ENCODE measurements around the gene COMT.

The COMT gene

GRCh38 chr22:19958083-19959042, 16.8 kb downstream of the COMT start:
- no peak for DNase-seq

GRCh38 chr22:19959043-19959586, 17.5 kb downstream of the COMT start:
- DNase-seq: no peak

GRCh38 chr22:19959587-19960490, 18.3 kb downstream of the COMT start:
- DNase-seq: no peak

DNA sequence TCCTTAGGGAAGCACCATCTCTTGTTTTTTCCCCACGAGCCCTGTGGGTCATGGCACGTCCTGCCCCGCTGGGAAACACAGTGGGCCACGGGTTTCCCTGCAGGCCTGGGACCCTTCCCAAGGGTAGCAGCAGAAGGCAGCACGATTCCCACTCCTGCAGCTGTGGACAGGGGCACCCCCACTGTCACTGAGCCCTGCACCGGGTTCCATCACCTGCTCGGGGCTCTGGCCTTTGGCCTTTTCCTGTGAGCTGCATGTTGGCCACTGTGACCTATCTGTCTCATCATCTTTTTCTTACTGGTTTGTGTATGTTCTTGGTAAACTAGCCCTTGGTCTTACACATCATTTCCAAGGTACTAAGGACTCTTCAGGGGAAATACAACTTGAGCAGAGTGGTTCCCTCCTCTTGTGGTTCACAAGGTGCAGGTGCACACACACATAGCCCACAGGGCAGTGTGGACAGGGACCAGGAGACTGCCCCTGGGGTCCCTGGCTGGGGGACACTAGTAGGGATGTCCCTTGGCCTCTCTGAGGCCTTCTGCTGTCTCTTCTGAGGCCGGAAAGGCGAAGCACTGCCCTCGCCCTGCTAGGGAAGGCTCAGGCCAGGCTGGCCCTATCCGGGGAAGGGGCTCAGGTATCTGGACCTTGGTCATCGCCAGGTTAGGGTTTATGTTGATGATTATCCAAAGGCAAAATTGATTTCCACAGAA, 19.1 kb downstream of the COMT start:
- DNase-seq: no peak

GRCh38 chr22:19961201-19961580, 19.6 kb downstream of the COMT start:
- DNase-seq: no peak

DNA sequence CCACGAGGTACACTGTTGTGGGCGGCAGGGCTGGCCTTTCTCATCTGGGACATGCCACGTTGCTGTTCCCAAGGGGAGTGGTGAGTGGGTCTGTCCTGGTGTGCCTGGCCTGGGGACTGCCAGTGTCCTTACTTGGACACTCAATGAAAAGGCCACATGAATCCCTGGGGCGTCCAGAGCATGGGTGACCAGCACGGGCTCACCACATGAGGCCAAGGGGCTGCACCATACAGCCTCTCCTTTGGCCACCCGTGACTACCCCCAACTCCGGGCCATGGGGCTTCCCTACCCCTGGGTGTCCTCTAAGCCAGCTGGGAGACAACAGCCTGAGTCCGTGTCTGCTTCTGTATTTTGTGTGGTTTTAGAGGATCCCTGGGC, 20.3 kb downstream of the COMT start:
- DNase-seq: no peak

GRCh38 chr22:19962246-19962908, 20.8 kb downstream of the COMT start:
- no peak for DNase-seq

- DNase-seq: no peak
These were observed 21.6 kb downstream of the COMT start for GRCh38 chr22:19962909-19963806.

DNA sequence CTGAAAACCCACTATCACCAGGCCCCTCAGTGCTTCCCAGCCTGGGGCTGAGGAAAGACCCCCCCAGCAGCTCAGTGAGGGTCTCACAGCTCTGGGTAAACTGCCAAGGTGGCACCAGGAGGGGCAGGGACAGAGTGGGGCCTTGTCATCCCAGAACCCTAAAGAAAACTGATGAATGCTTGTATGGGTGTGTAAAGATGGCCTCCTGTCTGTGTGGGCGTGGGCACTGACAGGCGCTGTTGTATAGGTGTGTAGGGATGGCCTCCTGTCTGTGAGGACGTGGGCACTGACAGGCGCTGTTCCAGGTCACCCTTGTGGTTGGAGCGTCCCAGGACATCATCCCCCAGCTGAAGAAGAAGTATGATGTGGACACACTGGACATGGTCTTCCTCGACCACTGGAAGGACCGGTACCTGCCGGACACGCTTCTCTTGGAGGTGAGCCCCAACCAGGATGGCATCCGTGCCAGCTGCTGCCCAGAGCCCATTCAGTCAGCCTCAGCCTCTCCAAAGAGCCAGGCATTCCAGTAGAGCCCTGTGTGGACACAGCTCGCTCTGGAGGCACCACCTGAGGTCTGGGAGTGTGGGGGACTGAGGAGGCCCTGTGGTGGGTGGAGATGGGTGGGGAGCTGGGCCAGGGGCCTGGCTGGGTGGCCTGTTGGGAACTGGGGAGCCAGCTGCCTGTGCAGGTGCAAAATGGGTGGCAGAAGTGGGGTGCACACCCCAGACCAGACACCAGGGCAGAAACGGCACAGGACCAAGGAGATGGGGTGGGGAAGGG, 22.5 kb downstream of the COMT start:
- DNase-seq: no peak

GRCh38 chr22:19964701-19965386, 23.3 kb downstream of the COMT start:
- no peak for DNase-seq

- DNase-seq: no peak
These were observed 24.5 kb downstream of the COMT start for GRCh38 chr22:19965771-19966709.

- DNase-seq: no peak
These were observed 25.6 kb downstream of the COMT start for GRCh38 chr22:19966908-19967750.

DNA sequence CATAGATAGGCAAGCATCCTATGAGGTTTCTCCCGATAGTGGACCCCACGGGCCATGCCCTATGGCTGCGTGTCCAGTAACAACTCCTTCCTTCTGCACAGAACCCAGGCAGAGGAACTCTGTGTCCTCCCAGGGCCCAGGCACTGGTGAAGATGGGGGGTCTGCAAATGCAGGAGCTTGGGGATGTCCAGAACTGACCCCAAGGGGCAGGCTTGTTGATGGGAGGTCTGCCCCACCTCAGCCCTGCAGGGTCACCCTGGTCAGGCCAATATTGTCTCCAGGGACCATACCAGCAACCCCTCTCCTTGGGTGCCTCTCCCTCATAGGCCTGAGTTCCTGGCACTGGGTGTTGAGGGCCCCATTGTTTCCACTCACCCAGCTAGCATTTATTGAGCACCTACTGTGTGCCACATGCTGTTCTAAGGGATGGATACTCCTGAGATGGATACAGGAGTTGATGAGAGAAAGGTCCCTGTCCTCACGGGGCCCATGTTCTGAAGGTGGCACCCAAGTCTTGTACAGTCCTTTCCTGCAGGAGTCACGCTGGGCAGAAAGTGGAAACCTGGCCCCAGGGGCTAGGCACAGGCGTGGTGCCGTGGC, 26.4 kb downstream of the COMT start:
- no peak for DNase-seq

DNA sequence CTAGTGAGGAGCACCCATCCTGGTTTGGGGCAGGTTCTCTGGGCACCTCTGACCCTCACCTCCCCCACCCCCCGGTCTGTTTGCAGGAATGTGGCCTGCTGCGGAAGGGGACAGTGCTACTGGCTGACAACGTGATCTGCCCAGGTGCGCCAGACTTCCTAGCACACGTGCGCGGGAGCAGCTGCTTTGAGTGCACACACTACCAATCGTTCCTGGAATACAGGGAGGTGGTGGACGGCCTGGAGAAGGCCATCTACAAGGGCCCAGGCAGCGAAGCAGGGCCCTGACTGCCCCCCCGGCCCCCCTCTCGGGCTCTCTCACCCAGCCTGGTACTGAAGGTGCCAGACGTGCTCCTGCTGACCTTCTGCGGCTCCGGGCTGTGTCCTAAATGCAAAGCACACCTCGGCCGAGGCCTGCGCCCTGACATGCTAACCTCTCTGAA, 26.9 kb downstream of the COMT start:
- no peak for DNase-seq

- DNase-seq: no peak
These were observed 27.8 kb downstream of the COMT start for GRCh38 chr22:19969141-19969928.

DNA sequence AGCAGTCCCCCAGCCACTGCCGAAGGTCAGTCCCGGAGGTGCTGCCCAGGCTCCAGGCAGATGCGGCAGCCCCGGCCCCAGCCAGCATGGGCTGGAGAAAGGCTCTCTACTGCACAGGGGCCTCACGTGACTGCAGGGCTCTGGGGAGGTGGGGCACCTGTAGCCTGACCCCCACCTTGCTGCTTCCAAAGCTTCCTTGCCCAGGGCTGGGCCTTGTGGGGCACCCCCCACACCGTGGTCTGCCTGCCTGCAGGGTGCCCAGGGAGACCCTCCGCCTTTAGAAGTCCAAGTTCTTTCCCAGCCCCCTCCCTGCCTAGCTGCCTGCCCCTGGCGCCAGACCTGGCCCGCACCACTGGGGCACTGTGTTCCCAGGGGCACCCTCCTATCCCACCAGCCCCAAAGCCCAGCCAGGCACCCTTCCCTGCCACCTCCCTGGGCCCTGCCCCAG, 28.5 kb downstream of the COMT start:
- DNase-seq: no peak

Measured in cerebellar nuclear complex (tissue), 1 donor.